HG02623 (cell line): ENCODE measurements around the gene TIPIN.
A peak's percentile ranks its signal among the peaks of the same experiment; 100 is the strongest.
"Not testable (repeated sequence)": the region's sequence is repeated elsewhere in the genome, so short reads cannot be mapped to it uniquely, and the experiment has no call there.

Experiments
- ATAC-seq: cut with Tn5 transposase; IDR thresholded peaks from one replicate; pipeline ENCODE4 v1.9.1; 2021; ENCODE audit warnings: moderate library complexity; ENCODE audit not compliant: unreplicated experiment

Gene TIPIN

DNA sequence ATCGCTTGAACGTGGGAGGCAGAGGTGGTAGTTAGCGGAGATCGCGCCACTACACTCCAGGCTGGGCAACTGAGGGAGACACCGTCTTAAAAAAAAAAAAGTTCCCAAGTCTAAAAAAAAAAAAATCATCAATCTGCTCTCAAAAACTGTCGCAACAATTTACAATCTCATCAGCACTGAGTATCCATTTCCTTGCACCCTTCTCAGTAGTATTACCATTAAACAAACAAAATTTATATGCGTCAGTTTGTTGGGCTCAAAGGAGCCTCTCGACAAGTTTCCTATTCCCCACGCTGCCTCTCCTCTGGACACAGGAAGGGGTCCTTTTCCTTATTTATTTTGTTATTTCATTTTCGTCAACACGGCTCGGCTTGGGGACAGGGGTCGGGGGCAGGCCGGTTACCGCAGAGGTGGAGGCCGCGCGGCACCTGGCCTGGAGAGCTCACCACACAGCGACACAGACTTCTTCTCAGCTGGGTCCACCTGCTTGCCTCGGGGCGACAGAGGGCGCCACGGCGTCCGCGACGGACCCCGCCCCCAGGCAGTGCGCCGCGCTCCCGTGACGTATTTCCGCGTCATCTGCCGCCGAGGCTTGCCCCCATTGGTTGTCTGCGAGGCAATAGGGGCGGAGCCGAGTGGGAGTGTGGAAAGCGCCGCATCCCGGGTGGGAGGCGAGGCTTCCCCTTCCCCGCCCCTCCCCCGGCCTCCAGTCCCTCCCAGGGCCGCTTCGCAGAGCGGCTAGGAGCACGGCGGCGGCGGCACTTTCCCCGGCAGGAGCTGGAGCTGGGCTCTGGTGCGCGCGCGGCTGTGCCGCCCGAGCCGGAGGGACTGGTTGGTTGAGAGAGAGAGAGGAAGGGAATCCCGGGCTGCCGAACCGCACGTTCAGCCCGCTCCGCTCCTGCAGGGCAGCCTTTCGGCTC is 30.0 kb upstream of the TIPIN start, which contains the start of gene MAP2K1:
Gene MAP2K1, plus strand, starts transcription at position 709 of the 920 bp plus-strand sequence. CDS start 436 bp downstream, outside the sequence.
- ATAC-seq, result peak; percentile 75

DNA sequence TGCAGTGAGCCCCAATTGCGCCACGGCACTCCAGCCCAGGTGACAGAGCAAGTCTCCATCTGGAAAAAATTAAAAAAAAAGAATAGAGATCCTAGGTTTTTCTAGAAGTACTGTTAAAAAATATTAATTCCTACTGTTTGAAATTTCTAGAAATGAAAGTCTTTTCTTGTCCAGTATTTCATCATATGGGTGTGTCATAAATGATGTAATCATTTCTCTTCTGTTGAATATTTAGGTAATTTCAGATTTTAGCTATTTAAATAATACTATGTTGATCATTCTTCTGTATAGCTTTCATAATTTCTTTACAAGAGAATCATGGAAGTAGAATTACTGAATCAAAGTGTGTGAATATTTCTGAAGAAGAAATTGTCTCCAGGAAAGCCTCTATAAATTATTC is 24.9 kb upstream of the TIPIN start:
- not testable (repeated sequence) for ATAC-seq

- no peak for ATAC-seq
Measured at GRCh38 chr15:66378814-66379430, 22.4 kb upstream of the TIPIN start.

DNA sequence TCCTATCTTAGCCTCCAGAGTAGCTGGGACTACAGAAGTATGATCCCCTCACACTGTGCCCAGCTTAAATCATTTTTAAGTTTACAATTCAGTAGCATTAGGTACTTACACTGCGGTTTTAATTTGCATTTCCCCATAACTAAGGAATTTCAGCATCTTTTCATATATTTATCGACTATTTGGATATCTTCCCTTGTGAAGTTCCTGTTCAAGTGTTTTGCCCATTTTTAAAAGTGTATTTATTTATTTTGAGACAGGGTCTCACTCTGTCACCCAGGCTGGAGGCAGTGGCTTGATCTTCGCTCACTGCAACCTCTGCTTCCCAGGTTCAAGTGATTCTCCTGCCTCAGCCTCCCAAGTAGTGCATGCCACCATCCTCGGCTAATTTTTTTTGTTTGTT is 17.7 kb upstream of the TIPIN start:
- ATAC-seq, result no peak

- no peak for ATAC-seq
Measured at GRCh38 chr15:66369773-66370651, 13.5 kb upstream of the TIPIN start.

- no peak for ATAC-seq
Measured at GRCh38 chr15:66364944-66365528, 8.6 kb upstream of the TIPIN start.

DNA sequence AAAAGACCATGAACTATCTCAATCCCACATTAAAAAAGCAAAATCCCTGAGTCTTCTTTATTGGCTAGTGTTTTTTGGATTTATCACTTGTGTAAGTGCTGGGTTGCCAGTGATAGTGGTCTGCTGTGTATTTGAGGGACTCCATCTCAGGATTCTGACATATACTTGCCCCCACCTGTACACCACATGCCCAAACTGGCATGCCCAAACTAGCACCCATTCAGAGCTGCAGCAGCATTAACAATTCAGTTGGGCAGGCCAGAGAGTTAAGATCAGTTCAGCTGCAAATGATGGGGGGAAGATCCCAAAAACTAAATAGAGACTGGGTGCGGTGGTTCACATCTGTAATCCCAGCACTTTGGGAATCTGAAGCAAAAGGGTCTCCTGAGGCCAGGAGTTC is 6.3 kb upstream of the TIPIN start:
- no peak for ATAC-seq

DNA sequence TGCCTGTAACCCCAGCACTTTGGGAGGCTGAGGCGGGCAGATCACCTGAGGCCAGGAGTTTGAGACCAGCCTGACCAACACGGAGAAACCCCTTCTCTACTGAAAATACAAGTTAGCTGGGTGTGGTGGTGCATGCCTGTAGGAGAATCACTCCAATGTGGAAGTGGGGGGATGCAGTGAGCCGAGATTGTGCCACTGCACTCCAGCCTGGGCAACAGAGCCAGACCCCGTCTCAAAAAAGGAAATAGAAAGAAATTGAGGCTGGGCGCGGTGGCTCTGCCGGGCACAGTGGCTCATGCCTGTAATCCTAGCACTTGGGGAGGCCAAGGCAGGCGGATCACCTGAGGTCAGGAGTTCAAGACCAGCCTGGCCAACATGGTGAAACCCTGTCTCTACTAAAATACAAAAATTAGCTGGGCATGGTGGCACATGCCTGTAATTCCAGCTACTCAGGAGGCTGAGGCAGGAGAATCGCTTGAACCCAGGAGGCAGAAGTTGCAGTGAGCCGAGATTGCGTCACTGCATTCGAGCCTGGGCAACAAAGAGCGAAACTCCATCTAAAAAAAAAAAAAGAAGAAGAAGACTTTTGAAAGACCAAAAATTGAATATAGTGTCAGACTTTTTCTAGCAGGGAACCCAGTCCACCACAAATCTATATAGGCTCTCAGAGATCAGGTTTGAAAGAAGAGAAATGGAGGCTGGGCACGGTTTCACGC is 5.4 kb upstream of the TIPIN start:
- ATAC-seq, result not testable (repeated sequence)

DNA sequence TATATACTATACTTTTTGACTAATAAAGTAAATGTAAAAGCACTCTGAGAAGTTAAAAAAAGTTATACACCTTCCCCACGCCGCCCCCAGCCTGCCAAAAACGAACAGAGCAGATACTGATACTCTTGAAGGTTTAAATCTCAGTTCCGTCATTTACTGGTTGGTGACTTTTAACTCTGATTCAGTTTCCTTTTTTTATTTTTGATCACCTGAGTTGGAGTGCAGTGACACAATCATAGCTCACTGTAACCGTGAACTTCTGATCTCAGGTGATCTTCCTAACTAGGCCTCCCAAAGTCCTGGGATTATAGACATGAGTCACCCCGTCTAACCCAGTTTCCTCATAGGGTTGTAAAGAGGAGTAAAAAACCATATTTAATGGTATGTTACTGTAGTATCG is 3.3 kb upstream of the TIPIN start:
- ATAC-seq, result no peak

DNA sequence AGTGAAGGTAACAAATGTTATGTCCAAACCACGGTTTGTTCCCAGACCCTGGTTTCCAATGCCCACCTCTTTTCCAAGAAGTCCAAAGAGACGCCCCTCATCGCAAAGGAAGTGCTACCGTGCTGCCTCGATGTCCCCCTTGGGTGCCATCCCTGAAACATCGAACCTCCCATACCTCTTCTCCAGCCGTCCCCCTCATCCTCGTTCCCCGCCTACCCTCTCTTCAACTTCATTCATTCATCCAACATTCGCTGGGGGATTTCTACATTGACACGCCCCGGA is 467 bp downstream of the TIPIN start:
- no peak for ATAC-seq

DNA sequence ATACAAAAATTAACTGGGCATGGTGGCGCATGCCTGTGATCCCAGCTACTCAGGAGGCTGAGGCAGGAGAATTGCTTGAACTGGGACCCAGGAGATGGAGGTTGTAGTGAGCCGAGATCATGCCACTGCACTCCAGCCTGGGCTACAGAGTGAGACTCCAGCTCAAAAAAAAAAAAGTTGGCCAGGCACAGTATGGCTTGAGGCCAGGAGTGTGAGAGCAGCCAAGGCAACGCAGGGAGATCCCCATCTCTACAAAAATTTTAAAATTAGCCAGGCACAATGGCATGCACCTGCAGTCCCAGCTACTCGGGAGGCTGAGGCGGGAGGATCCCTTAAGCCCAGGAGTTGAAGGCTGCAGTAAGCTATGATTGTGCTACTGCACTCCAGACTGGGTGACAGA is 8.0 kb downstream of the TIPIN start:
- not testable (repeated sequence) for ATAC-seq

- ATAC-seq, result no peak
Measured at GRCh38 chr15:66328771-66329170, 27.7 kb downstream of the TIPIN start.

- no peak for ATAC-seq
Measured at GRCh38 chr15:66327736-66328135, 28.7 kb downstream of the TIPIN start.

- ATAC-seq, result no peak
Measured at GRCh38 chr15:66326051-66326450, 30.4 kb downstream of the TIPIN start.

DNA sequence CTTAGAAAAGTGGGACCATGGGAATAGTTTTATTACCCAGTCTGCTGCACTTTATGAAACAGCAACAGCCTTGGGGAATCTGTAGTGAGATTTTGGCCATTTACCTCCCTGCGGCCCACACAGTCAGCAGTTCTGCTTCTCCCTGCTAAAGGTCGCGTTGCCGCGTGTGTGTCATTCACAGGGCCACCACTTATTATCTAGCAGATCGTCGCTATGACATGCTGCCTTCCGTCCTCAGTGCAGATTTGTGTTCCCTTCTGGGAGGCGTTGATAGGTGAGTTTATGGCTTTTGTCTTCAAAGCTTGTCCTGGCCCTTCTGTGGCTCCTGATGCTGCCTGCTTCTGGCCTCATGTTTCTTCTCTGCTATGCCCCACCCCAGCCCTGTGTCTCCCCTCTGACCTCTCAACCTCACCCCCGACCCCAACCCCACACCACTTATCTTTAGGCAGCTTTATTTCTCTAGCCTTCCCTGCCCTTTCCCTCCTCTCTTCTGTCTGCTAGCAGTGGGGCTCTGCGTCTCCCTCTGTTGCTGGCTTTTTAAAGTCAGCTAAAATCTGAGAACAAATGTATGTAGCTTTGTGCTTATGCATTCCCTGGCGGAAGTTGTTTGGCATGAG is 33.1 kb downstream of the TIPIN start:
- ATAC-seq, result no peak

- ATAC-seq, result no peak
Measured at GRCh38 chr15:66312144-66312543, 44.3 kb downstream of the TIPIN start.

DNA sequence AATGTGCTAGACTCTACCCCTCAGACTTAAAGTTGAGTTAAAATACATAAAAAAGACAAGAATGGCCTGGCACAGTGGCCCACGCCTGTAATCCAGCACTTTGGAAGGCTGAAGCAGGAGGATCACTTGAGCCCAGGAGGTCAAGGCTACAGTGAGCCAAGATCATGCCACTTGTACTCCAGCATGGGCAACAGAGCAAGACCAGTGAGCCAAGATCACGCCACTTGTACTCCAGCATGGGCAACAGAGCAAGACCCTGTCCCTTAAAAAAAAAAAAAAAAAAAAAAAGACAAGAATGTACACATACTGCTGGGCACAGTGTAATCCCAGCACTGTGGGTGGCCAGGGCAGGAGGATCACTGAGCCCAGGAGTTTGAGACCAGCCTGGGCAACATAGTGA is 45.7 kb downstream of the TIPIN start:
- no peak for ATAC-seq

- ATAC-seq, result no peak
Measured at GRCh38 chr15:66309828-66310227, 46.7 kb downstream of the TIPIN start.

GRCh38 chr15:66308531-66308930 is 48.0 kb downstream of the TIPIN start:
- no peak for ATAC-seq

DNA sequence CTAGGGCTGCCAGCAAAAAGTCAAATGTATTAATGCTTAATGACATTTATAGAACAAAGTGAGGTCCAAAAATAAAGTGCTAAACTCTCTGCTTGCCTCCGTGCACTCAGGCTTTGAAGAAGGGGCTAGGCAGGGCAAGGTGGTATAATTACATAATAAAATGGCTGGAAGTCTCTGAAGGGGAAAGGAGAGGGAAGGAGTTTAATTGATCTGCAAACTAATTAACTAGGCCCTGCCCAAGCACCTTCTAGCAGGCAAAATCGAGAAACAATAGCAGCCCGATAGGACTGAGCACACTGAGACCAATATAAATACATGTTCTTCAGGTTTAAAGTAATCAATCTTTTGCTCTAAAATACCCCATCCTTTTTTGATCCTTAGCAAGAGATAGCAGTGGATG is 50.1 kb downstream of the TIPIN start:
- no peak for ATAC-seq
